Mesenchymal stem cell (in vitro differentiated cells and primary cell): Measurements from ENCODE around the gene C19orf33.

Experiments used
- DNase-seq: peaks from one replicate; pipeline ENCODE4 v3.0.0-alpha.2; 2013
- H2AFZ ChIP-seq: one replicate; pipeline ENCODE4 v1.6.1; 2013; ENCODE audit warnings: low read depth, mild to moderate bottlenecking, control low read depth, inconsistent platforms, low read length, moderate library complexity
- H2AK5ac ChIP-seq: 2 replicates; pipeline ENCODE4 v1.6.1; 2013; ENCODE audit warnings: low read length, moderate library complexity, mild to moderate bottlenecking, inconsistent platforms; ENCODE audit not compliant: severe bottlenecking
- H2BK120ac ChIP-seq: one replicate; pipeline ENCODE4 v1.6.1; 2013; ENCODE audit warnings: low read depth, mild to moderate bottlenecking, inconsistent platforms, low read length, moderate library complexity
- H2BK12ac ChIP-seq, 2 experiments: one replicate each; pipeline ENCODE4 v1.6.1; 2013; ENCODE audit warnings: inconsistent platforms in 2 of 2, low read length in 2 of 2, mild to moderate bottlenecking in 2 of 2, moderate library complexity in 2 of 2, control low read depth in 1 of 2
- H2BK15ac ChIP-seq: one replicate; pipeline ENCODE4 v1.6.1; 2013; ENCODE audit warnings: mild to moderate bottlenecking, low read depth, inconsistent platforms; ENCODE audit not compliant: poor library complexity, severe bottlenecking
- H2BK5ac ChIP-seq: 2 replicates; pipeline ENCODE4 v1.6.1; 2013; ENCODE audit warnings: low read depth, mild to moderate bottlenecking, low read length, control low read depth, inconsistent platforms; ENCODE audit not compliant: poor library complexity, severe bottlenecking
- H3K14ac ChIP-seq, 2 experiments: one replicate each; pipeline ENCODE4 v1.6.1; 2013; ENCODE audit warnings: inconsistent platforms in 2 of 2, low read length in 2 of 2, control low read depth in 1 of 2, mild to moderate bottlenecking in 1 of 2, moderate library complexity in 1 of 2
- H3K18ac ChIP-seq, 2 experiments: one replicate each; pipeline ENCODE4 v1.6.1; 2013; ENCODE audit warnings: inconsistent platforms in 2 of 2, low read length in 2 of 2, control low read depth in 1 of 2, low read depth in 1 of 2, mild to moderate bottlenecking in 1 of 2
- H3K23ac ChIP-seq, 2 experiments: one replicate each; pipeline ENCODE4 v1.6.1; 2013; ENCODE audit warnings: inconsistent platforms in 2 of 2, low read length in 2 of 2, mild to moderate bottlenecking in 2 of 2, moderate library complexity in 2 of 2, control low read depth in 1 of 2
- H3K27ac ChIP-seq: 2 replicates; pipeline ENCODE4 v1.5.1; 2013; ENCODE audit warnings: mild to moderate bottlenecking, moderate library complexity, low read length, control low read depth, inconsistent platforms; ENCODE audit not compliant: poor library complexity, severe bottlenecking
- H3K27me3 ChIP-seq, 2 experiments: 2 replicates each; pipeline versions ENCODE4 v1.6.1 to v1.7.0; 2013; ENCODE audit warnings: low read length in 2 of 2, mild to moderate bottlenecking in 2 of 2, moderate library complexity in 2 of 2, control low read depth in 1 of 2, inconsistent platforms in 1 of 2; ENCODE audit not compliant: control insufficient read depth in 1 of 2, insufficient read depth in 1 of 2
- H3K36me3 ChIP-seq, 2 experiments: 2 replicates each; pipeline versions ENCODE4 v1.6.1 to v1.7.0; 2013; ENCODE audit warnings: low read length in 2 of 2, control low read depth in 1 of 2, inconsistent platforms in 1 of 2, low read depth in 1 of 2, mild to moderate bottlenecking in 1 of 2; ENCODE audit not compliant: insufficient read depth in 2 of 2, control insufficient read depth in 1 of 2
- H3K4ac ChIP-seq, 2 experiments: one replicate each; pipeline ENCODE4 v1.6.1; 2013; ENCODE audit warnings: inconsistent platforms in 2 of 2, low read length in 2 of 2, mild to moderate bottlenecking in 2 of 2, moderate library complexity in 2 of 2, control low read depth in 1 of 2, low read depth in 1 of 2
- H3K4me1 ChIP-seq: 2 replicates; pipeline ENCODE4 v1.6.1; 2013; ENCODE audit warnings: low read depth, low read length, control low read depth; ENCODE audit not compliant: control insufficient read depth, insufficient read depth
- H3K4me2 ChIP-seq: 2 replicates; pipeline ENCODE4 v1.6.1; 2013; ENCODE audit warnings: low read length, mild to moderate bottlenecking, inconsistent platforms; ENCODE audit not compliant: poor library complexity, severe bottlenecking
- H3K4me3 ChIP-seq, 2 experiments: 2 replicates each; pipeline versions ENCODE4 v1.5.1 to v1.7.0; 2013; ENCODE audit warnings: low read length in 2 of 2, mild to moderate bottlenecking in 2 of 2, control low read depth in 1 of 2, low read depth in 1 of 2; ENCODE audit not compliant: insufficient read depth in 1 of 2
- H3K79me1 ChIP-seq: replicated peaks from 2 replicates; pipeline ENCODE4 v1.6.1; 2013; ENCODE audit warnings: mild to moderate bottlenecking, control low read depth, low read length, inconsistent platforms; ENCODE audit not compliant: poor library complexity, severe bottlenecking
- H3K9ac ChIP-seq: 2 replicates; pipeline ENCODE4 v1.7.0; 2013; ENCODE audit warnings: mild to moderate bottlenecking, low read length, moderate library complexity
- H3K9me3 ChIP-seq: 2 replicates; pipeline ENCODE4 v1.7.0; 2013; ENCODE audit warnings: mild to moderate bottlenecking, low read length; ENCODE audit not compliant: control insufficient read depth
- H4K8ac ChIP-seq: one replicate; pipeline ENCODE4 v1.6.1; 2013; ENCODE audit warnings: inconsistent platforms, mild to moderate bottlenecking, low read length, moderate library complexity
- H4K91ac ChIP-seq: one replicate; pipeline ENCODE4 v1.6.1; 2013; ENCODE audit warnings: mild to moderate bottlenecking, low read length, inconsistent platforms
- WGBS: methylation state at CpG from one replicate; pipeline ENCODE4 v1.1.7; 2013; ENCODE audit warnings: mixed read lengths; 5-methylcytosine and 5-hydroxymethylcytosine counted together

C19orf33 gene

DNA sequence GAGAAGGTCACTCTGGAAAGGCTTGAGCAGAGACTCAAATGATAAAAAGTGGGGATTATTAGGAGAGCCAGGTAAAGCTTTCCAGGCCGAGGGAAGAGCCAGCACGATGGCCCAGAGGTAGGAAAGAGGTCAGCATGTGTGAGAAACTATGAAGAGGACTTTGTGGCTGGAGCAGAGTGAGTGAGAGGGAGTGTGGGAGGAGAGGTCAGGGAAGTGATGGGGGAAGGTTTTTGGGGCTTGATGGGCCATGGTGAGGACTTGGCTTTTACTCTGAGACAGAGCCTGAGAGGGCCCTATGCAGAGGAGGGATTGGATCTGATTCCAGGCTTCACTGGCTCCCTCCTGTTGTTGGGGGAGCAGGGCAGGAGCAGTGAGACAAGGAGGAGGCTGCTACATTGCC, 36.9 kb downstream of the C19orf33 start:
- Histone ChIP-seq H3K9me3 (no peaks in the 10 kb centered on the region), H4K91ac (no peak overlapping the region), H3K79me1 (no peaks in the 10 kb centered on the region), H3K14ac (no peak overlapping the region), H2AK5ac (no peak overlapping the region), H3K4me3 (no peak overlapping the region), H3K9ac (no peak overlapping the region), H3K27me3 (no peaks in the 10 kb centered on the region), H3K27ac (no peak overlapping the region), H2AFZ (no peak overlapping the region), H3K36me3 (no peaks in the 10 kb centered on the region), H3K4me2 (no peak overlapping the region), H2BK120ac (no peak overlapping the region), H2BK5ac (no peak overlapping the region), H3K4me1 (peaks cover 4% of the 10 kb centered on the region), H3K18ac (no peak overlapping the region), H3K4ac (no peak overlapping the region), H2BK12ac (no peak overlapping the region), H3K23ac (no peak overlapping the region), H4K8ac (no peak overlapping the region), H2BK15ac (no peak overlapping the region)
- WGBS: 77% methylated on average over 2 of the region's 2 CpGs
- DNase-seq: no peak

DNA sequence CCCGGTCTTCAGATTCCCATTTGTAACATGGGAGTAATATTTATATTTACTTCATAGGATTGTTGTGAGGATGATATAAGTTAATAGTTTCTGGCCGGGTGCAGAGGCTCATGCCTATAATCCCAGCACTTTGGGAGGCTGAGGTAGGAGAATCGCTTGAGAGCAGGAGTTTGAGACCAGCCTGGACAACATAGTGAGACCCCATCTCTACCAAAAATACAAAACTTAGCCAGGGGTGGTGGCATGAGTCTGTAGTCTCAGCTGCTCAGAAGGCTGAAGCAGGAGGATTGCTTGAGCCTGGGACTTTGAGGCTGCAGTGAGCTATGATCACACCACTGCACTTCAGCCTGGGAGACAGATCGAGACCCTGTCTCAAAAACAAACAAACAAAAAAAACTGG, 42.8 kb downstream of the C19orf33 start:
- no peak overlapping the region for H3K27ac ChIP-seq
- H2BK120ac ChIP-seq: no peak overlapping the region
- H3K9me3 ChIP-seq: no peaks in the 10 kb centered on the region
- no peak overlapping the region for H2BK12ac ChIP-seq
- H3K9ac ChIP-seq: no peak overlapping the region
- 19% methylated on average over 1 of the region's 4 CpGs for WGBS
- no peak overlapping the region for H3K4ac ChIP-seq
- peaks cover under 1% of the 10 kb centered on the region for H3K4me1 ChIP-seq
- no peak overlapping the region for H2BK15ac ChIP-seq
- H3K23ac ChIP-seq: no peak overlapping the region
- no peak overlapping the region for H4K8ac ChIP-seq
- H3K79me1 ChIP-seq: no peaks in the 10 kb centered on the region
- no peak overlapping the region for H3K4me2 ChIP-seq
- DNase-seq: no peak
- no peak overlapping the region for H4K91ac ChIP-seq
- H2BK5ac ChIP-seq: no peak overlapping the region
- no peak overlapping the region for H3K18ac ChIP-seq
- H2AFZ ChIP-seq: no peak overlapping the region
- H3K27me3 ChIP-seq: peaks cover 2 to 17% of the 10 kb centered on the region in 2 experiments
- no peaks in the 10 kb centered on the region for H3K36me3 ChIP-seq
- no peak overlapping the region for H3K14ac ChIP-seq
- no peak overlapping the region for H3K4me3 ChIP-seq
- H2AK5ac ChIP-seq: no peak overlapping the region

DNA sequence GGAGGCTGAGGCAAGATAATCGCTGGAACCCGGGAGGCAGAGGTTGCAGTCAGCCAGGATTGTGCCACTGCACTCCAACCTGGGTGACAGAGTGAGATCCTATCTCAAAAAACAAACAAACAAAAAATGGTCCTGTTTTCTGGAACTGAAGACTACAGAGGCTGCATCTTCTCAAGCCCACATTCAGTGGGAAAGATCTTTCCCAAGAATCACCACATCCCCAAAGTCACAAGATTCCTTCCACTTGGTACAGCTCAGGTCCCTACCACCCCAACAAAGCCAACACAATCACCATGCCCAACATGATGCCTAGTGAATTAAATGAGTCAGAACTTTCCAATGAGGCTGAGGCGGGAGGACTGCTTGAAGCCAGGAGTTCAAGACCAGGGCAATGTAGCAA, 46.8 kb downstream of the C19orf33 start:
- Histone ChIP-seq H3K27ac (no peak overlapping the region), H3K4me1 (peaks cover 2% of the 10 kb centered on the region), H3K27me3 (peaks cover 13 to 44% of the 10 kb centered on the region in 2 experiments), H2BK5ac (no peak overlapping the region), H3K23ac (no peak overlapping the region), H3K79me1 (no peaks in the 10 kb centered on the region), H3K18ac (no peak overlapping the region), H2BK12ac (no peak overlapping the region), H3K4me2 (no peak overlapping the region), H2BK15ac (no peak overlapping the region), H2AK5ac (no peak overlapping the region), H3K9ac (no peak overlapping the region), H3K4ac (no peak overlapping the region), H4K91ac (no peak overlapping the region), H2BK120ac (no peak overlapping the region), H2AFZ (no peak overlapping the region), H4K8ac (no peak overlapping the region), H3K4me3 (no peak overlapping the region), H3K36me3 (no peaks in the 10 kb centered on the region), H3K14ac (no peak overlapping the region), H3K9me3 (no peaks in the 10 kb centered on the region)
- DNase-seq: no peak
- WGBS: 79% methylated on average over 3 of the region's 3 CpGs

DNA sequence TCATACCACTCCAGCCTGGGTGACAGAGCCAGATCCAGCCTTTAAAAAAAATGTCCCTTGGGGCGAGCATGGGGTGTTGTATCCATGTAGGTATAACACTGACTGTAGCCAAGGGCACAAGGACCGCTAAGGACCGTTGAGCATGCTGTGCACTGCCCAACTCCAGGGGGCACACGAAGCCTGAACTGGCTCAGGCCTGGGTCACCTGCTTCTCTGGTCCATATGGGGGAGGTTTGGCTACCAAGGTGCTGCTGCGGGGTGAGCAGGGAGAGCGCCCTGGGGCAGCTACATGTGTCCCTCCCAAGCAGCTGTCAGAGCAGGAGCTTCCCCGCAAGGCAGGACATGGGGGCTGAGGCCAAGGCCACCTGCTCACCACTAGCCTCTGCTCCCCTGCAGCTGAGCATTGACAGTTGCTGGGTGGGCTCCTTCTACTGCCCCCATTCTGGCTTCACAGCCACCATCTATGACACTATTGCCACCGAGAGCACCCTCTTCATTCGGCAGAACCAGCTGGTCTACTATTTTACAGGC, 47.9 kb downstream of the C19orf33 start:
- no peak overlapping the region for H3K9ac ChIP-seq
- H2BK12ac ChIP-seq: no peak overlapping the region
- H2AFZ ChIP-seq: no peak overlapping the region
- no peak overlapping the region for H3K18ac ChIP-seq
- peaks cover 2% of the 10 kb centered on the region for H3K4me1 ChIP-seq
- H3K4ac ChIP-seq: no peak overlapping the region
- H4K91ac ChIP-seq: no peak overlapping the region
- no peak for DNase-seq
- no peak overlapping the region for H2BK120ac ChIP-seq
- no peaks in the 10 kb centered on the region for H3K79me1 ChIP-seq
- H3K9me3 ChIP-seq: no peaks in the 10 kb centered on the region
- H3K4me3 ChIP-seq: no peak overlapping the region
- no peak overlapping the region for H2AK5ac ChIP-seq
- no peak overlapping the region for H3K27ac ChIP-seq
- no peak overlapping the region for H3K4me2 ChIP-seq
- WGBS: 62% methylated on average over 7 of the region's 9 CpGs
- H2BK15ac ChIP-seq: no peak overlapping the region
- H3K23ac ChIP-seq: peak overlapping the region in 1 of 2 experiments; percentile 77
- no peak overlapping the region for H2BK5ac ChIP-seq
- peaks cover 23 to 55% of the 10 kb centered on the region in 2 experiments for H3K27me3 ChIP-seq
- H4K8ac ChIP-seq: no peak overlapping the region
- peak overlapping the region in 1 of 2 experiments; percentile 18 for H3K14ac ChIP-seq
- H3K36me3 ChIP-seq: no peaks in the 10 kb centered on the region
